GM18909 (cell line): ENCODE measurements around the gene SUPT16H.
"Not testable (repeated sequence)": the region's sequence is repeated elsewhere in the genome, so short reads cannot be mapped to it uniquely, and the experiment has no call there.

Experiments used
- ATAC-seq: cut with Tn5 transposase; IDR thresholded peaks from one replicate; pipeline ENCODE4 v1.9.1; 2021; ENCODE audit warnings: mild to moderate bottlenecking; ENCODE audit not compliant: unreplicated experiment, poor library complexity

Gene SUPT16H

DNA sequence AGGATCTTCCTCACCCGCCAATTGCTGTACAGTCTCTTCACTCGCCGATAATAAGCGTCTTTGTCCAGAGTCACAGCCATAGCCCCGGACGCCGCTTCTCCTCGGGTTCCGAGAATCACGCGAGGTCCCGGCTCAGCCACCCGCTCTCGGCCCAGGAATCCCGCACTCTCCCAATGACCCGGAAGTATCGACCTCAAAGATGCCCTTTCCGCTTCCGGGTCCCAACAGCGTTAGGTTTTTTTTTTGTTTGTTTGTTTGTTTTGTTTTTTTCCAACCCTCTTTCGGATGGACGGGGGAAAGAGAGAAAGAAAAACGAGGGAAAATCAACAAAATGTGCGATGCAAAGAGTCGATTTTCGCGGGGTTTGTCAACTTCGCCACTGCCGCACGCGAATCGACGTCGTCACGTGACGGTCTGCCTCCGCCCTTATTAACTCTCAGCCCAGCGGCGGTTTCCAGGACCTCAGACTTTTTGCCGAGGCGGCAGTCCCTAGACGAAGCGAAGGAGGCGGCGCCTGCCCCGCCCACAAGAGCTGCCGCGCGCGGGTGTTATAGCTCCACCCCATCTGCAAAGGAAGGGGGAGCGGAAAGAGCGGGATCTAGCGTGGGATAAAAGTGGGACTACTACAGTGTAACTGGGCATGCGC lies at the start of gene SUPT16H:
Gene SUPT16H (minus strand): TSS at position 172 of the 646 bp plus-strand sequence. CDS start 92 bp downstream, at position 80.
- ATAC-seq: peak; percentile 94

DNA sequence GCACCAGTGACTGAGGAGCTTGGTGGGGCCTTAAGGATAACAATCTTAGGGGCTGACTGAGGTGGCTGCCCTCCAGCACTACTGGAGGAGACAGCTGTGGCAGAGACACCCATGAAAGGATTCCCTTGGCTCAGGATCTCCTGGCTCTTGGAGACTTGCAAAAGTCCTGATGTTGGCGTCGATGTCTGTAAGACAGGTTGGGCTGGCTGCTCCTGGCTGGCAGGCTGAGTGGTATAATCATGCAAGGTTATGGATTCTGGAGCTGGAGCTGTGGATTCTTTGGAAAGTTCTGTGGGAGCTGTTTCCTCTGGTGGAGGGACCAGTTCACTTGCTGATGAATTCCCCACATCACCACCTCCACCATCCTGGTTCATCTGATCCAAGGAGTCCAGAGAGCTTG lies 47.3 kb upstream of the SUPT16H start:
- no peak for ATAC-seq

DNA sequence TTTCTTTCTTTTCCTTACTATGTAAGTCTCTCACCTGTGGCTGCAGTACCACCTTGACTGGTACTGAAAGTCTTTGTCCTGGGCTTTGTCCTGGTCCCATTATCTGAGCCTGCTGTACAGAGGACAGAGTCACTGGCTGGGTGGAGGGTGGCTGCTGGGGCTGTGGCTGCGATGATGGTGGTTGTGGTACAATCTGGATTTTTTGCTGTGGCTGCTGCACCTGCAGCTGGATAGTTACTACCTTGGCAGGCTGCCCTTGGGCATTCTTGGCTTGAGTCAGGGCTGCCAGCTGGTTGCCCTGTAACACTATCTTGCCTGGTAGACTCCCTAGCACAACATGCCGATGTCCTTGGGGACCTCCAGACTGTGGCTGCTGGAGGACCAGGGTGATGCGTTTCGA lies 45.1 kb upstream of the SUPT16H start:
- ATAC-seq: no peak

DNA sequence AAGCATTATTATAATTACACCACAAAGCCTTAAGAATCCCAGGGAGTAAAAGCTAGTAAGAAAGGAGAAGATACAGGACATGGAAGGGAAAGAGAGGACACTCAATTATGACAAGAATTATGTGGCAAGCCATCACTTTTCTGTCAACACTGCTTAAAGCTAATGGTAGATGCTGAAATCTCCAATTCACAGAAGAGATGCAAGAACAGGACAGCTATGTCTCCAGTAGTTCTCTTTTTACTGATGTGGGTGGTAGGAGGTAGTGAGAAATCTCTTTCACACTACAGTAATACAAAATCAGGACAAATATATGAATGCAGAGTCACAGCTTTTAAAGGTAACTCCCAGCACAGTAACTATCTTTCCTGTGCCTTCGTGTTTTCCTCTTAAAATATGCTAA lies 42.9 kb upstream of the SUPT16H start:
- ATAC-seq: no peak

DNA sequence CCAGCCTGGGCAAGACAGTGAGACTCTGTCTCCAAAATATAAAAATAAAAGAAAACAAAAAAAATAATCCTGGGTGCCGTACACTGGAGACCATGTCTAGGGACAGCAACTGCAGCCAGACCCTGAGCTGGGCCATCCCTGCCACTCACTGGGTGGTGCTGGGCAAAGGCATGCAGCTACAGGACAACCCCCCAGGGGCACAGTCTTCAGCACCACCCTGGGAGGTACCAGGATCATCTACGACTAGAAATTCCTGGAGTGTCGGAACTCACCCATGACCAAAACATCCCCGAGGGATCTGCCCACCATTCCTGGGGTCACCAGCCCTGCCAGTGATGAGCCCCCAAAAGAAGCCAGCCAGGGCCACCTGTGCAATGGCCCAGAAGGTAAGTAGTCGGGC lies 35.7 kb upstream of the SUPT16H start:
- ATAC-seq: no peak

DNA sequence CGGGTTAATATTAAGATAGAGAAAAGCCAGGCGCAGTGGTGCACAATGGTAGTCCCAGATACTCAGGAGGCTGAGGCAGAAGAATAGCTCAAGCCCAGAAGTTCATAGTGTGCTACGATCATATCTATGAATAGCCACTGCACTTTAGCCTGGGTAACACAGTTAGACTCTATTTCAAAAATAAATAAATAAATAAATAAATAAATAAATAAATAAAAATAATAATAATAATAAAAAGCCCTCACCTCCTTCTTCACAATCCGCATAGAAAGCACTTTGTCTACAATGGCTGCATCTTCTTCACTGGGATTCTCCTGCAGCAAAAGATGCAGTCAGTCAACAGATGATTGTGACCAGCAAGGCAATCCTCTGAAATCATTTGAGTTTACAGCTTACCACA lies 31.5 kb upstream of the SUPT16H start:
- no peak for ATAC-seq

DNA sequence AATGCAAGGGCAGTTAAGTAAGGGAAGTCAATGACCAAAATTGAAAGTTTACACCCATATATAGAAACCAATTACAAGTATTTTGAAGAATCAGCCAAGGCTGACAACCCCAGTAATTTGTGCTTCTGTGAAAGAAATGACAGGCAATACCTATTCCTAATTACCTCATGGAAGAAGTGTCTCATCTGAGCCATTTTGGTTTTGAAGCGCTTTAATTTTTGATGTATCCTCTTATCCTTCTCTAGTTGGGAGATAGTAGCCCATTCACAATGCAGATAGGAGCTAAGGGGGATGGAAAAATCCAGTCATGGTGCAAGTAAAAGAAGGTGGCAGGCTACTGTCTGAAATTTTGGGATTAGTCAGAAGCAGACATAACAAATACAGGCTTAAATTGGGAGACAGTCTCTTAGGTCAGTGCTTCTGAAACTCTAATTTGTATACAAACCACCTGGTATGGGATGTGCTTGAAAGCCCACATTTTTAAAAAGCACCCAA lies 30.4 kb upstream of the SUPT16H start:
- ATAC-seq: no peak

DNA sequence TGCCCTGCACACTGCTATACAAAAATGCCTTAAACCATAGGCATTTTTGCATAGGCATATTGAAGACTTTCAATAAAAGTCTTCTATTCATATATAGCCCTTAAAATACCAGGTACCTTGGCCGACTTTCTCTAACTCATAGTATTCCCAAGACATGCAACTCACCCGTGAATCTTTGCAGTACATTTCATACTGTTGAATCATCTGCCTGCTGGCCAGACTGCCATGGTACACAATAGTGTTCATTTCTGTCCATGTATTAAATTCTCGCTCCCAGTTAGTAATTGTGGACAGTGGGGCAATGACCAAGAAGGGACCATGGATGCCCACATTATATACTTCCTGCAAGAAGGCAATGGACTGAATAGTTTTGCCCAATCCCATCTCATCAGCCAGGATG lies 24.3 kb upstream of the SUPT16H start:
- no peak for ATAC-seq

DNA sequence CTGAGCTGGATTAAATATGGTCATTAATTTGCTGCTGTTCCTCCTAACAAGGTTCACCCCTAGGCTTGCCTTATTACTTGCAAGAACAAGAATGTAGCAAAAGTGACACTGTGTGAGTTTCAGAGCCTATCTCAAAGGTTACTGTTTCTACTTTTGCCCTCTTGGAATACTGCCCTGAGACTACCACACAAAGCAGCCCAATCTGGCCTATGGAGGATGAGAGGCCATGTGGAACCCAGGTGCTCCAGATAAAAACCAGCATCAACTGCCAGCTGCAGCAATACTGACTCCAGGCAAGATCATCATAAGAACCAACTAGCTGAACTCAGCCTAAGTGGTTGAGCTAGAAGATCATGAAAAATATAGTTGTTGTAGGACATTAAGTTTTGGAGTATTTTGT lies 22.4 kb upstream of the SUPT16H start:
- ATAC-seq: no peak

DNA sequence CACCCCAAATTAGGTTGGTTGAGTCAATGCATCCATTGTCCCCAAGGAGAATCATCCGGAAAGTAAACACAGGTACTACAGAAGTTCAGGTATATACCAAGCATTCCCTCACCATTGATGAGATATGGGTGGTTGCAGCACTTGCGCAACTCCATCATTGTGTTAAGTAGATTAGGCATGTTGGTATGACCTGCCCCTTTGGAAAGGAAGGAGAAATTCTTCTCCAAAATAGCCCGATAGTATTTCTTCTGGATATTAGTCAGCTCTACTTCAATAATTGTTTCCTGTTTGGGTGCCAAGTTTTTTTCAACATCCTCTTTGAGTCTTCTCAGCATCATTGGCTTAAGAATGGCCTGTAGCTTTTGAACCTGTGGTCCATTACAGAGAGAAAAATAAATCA lies 21.3 kb upstream of the SUPT16H start:
- ATAC-seq: no peak

DNA sequence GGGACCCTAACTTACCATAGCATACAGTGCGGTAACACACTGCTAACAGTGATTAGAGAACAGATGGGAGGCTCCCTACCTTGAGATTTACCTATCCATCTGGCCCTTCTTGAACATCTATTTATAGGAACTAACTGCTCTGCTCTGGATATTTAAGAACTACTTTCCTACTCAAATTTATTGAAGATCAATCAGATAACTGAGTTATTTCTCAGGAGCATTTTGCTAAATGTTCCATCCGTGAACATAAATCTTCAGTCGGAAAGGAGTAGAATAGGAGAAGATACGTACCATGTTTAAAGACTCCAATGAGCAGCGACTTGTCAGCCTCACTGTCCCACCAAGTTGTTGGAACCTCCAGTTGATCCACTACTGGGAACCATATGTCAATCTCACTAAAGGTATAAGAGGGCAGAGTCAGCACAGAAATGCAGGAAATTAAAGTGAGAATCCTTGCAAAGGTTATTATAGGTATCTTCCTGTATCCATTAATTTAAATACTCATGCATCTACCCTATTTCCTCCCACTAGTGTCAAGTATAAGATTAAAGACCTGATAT lies 15.6 kb upstream of the SUPT16H start:
- no peak for ATAC-seq

DNA sequence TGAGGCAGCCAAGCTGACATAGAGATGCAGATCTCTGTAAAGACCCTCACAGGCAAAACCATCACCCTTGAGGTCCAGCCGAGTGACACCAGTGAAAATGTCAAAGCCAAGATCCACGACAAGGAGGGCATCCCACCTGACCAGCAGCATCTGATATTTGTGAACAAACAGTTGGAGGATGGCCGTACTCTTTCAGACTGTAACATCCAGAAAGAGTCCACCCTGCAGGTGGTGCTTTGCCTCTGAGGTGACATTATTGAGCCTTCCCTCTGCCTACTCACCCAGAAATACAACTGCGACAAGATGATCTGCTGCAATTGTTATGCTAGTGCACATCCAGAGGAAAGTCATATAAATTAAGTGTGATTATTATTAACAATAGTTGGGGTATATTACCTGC lies 15.1 kb upstream of the SUPT16H start:
- no peak for ATAC-seq

DNA sequence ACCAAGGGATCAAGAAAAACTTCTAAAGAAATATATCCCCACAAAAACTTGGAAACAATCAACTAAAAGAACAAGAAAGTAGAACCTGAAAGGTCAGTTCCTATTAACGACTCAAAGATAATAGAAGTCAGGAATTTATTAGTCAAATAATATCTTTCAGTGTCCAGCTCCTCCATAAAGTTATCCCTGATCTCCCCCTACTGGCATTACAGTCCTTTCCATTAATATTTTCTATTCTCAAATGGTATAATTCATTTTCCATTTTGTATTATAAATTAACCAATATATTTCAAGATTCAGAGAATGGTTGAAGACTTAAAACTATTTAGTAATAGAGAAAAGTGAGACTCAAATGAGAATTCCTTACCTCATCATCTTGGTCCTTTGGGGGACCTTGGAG lies 11.6 kb upstream of the SUPT16H start:
- no peak for ATAC-seq

DNA sequence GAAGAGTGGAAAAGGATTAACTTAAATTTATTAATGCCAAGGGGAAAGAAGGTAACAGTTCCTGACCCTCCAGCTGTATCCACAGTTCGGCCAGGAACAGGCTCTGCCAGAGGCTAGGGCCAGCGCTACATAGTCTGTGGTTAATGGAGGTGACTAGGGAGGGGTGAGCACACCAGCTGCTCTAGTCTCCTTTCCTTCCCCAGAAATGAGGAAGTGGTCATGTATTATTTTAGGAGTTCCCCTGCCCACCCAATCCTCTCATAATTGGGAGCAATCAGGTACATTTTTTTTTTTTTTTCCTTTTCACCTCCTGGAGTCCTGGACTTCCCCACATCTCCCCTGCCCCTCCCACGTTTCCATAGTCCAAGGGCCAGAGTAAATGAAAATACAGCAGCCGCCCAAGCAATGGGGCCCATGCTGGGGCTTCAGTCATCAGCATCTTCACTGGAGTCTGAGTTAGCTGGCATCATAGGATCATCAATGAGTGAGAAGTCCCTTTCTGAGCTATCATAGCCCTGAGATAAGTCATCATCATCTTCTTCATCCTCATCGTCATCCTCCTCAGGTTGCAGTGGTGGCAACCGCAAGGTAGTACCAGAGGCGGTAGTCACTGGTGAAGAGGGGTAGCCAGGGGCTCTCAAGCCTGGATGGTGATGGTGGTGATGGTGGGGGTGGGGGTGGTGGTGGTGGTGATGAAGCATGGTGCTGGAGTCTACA lies 1.5 kb upstream of the SUPT16H start:
- peak; percentile 30 for ATAC-seq

DNA sequence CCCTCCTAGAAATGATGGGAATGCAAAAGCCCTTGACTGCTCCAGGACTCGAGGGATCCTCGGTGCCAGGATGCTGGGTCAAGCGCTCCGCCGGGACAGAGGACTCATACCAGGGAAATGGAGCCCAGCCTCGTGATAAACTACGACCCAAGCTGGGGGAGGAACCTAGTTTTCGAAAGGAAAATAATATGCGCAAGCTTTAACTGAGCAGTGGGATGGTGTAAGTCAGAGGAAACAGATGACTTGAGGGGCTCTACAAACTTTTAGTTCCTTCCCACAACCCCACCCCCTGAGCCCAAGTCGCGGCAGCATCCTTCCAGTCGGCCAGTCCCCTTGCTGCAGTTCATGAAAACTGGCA lies 654 bp upstream of the SUPT16H start:
- peak; percentile 34 for ATAC-seq

DNA sequence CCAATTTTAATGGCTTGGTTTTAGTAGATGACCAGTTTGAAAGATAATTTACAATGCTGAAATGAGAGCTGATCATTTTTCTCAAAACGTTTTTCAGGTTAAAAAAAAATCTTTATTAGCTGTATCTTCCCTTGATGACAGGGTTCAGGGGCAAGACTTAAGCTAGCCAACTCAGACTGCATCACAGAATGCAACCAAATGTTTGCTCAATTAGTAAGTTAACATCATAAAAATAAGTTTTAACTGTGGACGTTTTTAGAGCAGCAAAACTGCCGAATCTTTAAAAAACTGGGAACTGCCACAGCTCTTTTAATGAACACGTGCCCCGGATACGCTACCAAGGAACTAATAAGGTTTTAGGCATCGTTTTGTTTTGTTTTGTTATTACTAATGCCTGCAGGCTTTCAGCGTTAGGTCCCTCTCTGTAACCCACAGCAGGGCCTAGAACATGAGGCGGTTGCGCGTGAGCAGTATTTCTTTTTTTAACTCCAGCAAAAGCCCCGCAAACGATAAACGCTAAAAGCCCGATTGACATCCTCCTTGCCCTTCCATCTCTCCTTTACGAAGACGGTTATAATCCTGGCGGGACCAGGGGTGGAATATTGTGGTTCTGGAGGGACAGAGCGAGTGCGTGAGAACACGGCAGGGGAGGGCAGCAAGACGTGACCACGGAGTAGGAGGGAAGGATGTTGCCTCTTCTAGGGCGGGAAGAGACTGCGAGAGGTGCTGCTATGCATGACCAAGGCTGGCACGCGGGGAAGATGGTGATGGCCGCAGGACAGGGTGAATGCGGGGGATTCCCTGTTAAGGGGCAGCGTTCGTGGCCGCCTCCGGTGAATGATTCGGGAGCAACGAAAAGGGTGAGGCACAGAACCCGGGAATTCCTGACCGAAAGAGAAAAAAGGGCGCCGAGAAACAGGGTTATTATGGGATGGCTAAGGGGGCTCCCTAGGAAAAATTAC lies 652 bp downstream of the SUPT16H start:
- peak; percentile 28 for ATAC-seq

DNA sequence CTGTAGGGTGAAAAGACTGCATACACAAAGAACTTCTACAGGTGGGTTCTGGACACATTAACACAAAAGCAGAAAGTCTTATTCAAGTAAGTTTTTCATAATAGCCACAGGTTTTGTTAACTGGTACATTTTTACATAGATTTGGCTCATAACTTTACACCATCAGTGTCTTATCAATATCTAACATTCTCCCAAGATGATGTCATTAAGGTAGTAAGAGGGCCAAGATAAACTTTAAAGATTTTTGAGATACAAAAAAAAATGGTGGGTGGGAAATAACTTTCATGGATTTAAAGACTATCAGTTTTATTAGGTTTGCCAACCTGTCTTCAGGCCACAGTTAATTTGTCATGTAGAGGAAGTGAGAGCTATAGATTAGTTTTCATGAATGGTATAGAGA lies 1.7 kb downstream of the SUPT16H start:
- ATAC-seq: no peak

DNA sequence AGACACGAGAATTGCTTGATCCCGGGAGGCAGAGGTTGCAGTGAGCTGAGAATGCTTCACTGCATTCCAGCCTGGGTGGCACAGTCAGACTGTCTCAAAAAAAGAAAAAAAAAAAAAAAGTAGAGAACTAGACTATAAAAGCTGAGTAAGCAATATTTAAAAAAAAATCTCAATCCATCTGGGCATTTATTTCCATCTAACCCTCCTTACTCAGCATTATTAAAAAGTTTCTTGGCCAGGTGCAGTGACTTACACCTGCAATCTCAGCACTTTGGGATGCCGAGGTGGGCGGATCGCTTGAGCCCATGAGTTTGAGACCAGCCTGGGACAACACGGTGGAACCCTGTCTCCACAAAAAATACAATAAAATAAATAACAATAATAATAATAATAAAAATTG lies 4.5 kb downstream of the SUPT16H start:
- ATAC-seq: no peak

DNA sequence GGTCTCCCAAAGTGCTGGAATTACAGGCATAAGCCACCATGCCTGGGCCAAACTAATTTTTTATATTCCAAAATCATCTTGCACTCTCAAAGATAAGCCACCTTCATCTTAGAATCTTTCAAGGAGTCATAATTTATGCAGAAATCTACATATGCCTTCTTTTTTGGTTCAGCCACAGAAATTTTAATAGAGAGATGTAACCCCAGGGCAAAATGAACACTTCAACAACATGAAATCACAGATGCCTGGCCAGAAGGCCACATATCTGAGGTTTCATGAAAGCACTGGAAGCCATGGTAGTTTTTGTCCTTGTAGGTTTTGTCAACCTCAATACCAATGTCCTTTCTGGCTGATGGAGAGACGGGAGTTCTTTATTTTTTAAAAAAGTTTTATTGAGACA lies 9.8 kb downstream of the SUPT16H start:
- ATAC-seq: no peak

DNA sequence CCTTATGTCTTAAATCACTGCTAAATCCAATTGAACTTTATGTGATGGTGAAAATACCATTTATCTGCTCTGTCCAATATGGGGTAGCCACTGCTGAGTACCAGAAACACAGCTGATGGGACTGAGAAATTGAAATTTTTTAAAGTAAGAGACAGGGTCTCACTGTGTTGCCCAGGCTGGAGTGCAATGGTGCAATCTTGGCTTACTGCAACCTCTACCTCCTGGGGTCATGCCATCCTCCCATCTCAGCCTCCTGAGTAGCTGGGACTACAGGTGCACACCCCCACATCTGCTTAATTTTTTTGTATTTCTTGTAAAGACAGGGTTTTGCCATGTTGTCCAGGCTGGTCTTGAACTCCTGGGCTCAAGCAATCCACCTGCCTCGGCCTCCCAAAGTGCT lies 11.0 kb downstream of the SUPT16H start:
- ATAC-seq: not testable (repeated sequence)
